Upper lobe of left lung (tissue), 6 donors: ENCODE measurements around the gene CD58. TPM values are rescaled to one million over a fixed set of nuclear protein-coding genes. Genes with fewer than 3 reads are reported as not detected.
A peak's percentile ranks its signal among the peaks of the same experiment; 100 is the strongest.

Experiments used
- ATAC-seq, 2 donors: fragments of 200-7000 bp; cut with Tn5 transposase; one replicate each; pipeline ENCODE4 v1.9.1; 2022; ENCODE audit warnings: mild to moderate bottlenecking in 2 of 2, moderate library complexity in 2 of 2; ENCODE audit not compliant: low FRiP score in 2 of 2
- DNase-seq, 2 donors: peaks; one replicate each; pipeline ENCODE4 v3.0.0-alpha.2; 2019 to 2020
- H3K27ac ChIP-seq, 4 donors: fragments of 200-600 bp; sonication (generic); one replicate each; pipeline ENCODE4 v1.5.1; 2016 to 2019
- H3K27me3 ChIP-seq, 4 donors: fragments of 200-600 bp; sonication (generic); one replicate each; pipeline ENCODE4 v1.5.1; 2017 to 2019
- H3K36me3 ChIP-seq, 4 donors: fragments of 200-600 bp; sonication (generic); one replicate each; pipeline ENCODE4 v1.5.1; 2016 to 2019
- H3K4me1 ChIP-seq, 4 donors: fragments of 200-600 bp; sonication (generic); one replicate each; pipeline ENCODE4 v1.5.1; 2018 to 2019
- H3K4me3 ChIP-seq, 4 donors: fragments of 200-600 bp; sonication (generic); one replicate each; pipeline ENCODE4 v1.5.1; 2017 to 2019; ENCODE audit warnings: mild to moderate bottlenecking in 2 of 4, moderate library complexity in 1 of 4
- H3K9me3 ChIP-seq, 4 donors: fragments of 200-600 bp; sonication (generic); one replicate each; pipeline ENCODE4 v1.5.1; 2018 to 2019
- EP300 ChIP-seq, 4 donors: sonication (generic); formaldehyde crosslinking; IDR thresholded peaks; one replicate each; pipeline ENCODE4 v1.5.1; 2017; ENCODE audit warnings: antibody characterized with exemption in 4 of 4, control low read depth in 2 of 4
- POLR2A ChIP-seq, 4 donors: fragments of 450-650 bp; IDR thresholded peaks; one replicate each; pipeline ENCODE4 v1.5.1; 2016 to 2017; ENCODE audit warnings: antibody characterized with exemption in 4 of 4, mild to moderate bottlenecking in 2 of 4
- POLR2AphosphoS5 ChIP-seq, 2 donors: sonication (generic); formaldehyde crosslinking; IDR thresholded peaks; one replicate each; pipeline ENCODE4 v1.5.1; 2017; ENCODE audit warnings: antibody characterized with exemption in 2 of 2
- WGBS, 2 donors: methylation state at CpG; one replicate each; pipeline ENCODE4 v1.1.5; 2017 to 2018; 5-methylcytosine and 5-hydroxymethylcytosine counted together
- total RNA-seq, 6 donors: library from RNA; depleted of rRNA in 4 of 6; stranded (reverse); fragments of >200 nt in 4 of 6; gene quantifications; one replicate each; pipeline versions ENCODE4 v1.1.0 to v1.2.1, GENCODE V29; 2016 to 2021
- TF ChIP-seq, protein P1 (sequence below), 6 experiments: fragments of 450-650 bp in 4 of 6; fragments of 200-600 bp in 2 of 6; sonication (generic) in 2 of 6; IDR thresholded peaks; one replicate each; pipeline ENCODE4 v1.5.1; 2016 to 2019; ENCODE audit warnings: antibody characterized with exemption in 6 of 6
- donor health status: DM: no; HTN: no; CAD: no; lungs with moderate emphysema.
- donor health status: DM: no; HTN: yes; CAD: no; lungs with severe emphysema.

CD58 gene
- total RNA-seq, 6 donors from 2014 or later: 17.8 to 52.0 (median 32.4) TPM

DNA sequence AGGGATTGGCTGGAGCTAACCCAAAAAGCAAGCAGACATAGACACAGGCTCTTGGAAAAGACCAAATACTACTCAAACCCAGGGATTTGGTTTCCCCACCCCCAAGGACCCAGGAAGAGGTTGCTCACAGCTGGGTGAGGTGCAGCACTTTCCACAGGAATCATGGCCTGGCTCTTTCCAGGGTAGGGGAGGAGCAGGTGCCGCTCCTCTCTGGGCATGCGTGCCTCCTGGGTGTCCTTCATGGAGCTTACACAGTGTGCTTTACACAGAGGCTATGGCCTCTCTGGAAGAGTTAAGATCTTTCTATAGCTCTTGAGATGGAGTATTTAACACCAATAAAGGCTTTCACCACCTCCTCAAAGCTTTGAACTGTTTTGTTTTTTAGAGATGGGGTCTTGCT is 88.3 kb downstream of the CD58 start:
- Histone ChIP-seq H3K36me3 (no peaks in the 10 kb centered on the region), H3K27me3 (no peaks in the 10 kb centered on the region), H3K4me1 (peaks cover 9 to 20% (median 16%) of the 10 kb centered on the region in 4 donors), H3K4me3 (no peak overlapping the region), H3K27ac (peak overlapping the region in 1 of 4 donors; percentile 26), H3K9me3 (no peaks in the 10 kb centered on the region)
- no peak for DNase-seq
- ATAC-seq: peak in 1 of 2 donors; percentile 6
- TF ChIP-seq, protein P1, sequence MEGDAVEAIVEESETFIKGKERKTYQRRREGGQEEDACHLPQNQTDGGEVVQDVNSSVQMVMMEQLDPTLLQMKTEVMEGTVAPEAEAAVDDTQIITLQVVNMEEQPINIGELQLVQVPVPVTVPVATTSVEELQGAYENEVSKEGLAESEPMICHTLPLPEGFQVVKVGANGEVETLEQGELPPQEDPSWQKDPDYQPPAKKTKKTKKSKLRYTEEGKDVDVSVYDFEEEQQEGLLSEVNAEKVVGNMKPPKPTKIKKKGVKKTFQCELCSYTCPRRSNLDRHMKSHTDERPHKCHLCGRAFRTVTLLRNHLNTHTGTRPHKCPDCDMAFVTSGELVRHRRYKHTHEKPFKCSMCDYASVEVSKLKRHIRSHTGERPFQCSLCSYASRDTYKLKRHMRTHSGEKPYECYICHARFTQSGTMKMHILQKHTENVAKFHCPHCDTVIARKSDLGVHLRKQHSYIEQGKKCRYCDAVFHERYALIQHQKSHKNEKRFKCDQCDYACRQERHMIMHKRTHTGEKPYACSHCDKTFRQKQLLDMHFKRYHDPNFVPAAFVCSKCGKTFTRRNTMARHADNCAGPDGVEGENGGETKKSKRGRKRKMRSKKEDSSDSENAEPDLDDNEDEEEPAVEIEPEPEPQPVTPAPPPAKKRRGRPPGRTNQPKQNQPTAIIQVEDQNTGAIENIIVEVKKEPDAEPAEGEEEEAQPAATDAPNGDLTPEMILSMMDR (IDR thresholded peaks at IDR 0.05): no peak
- TF ChIP-seq EP300 (IDR thresholded peaks at IDR 0.05) (no peak), POLR2A (IDR thresholded peaks at IDR 0.05) (no peak), POLR2AphosphoS5 (IDR thresholded peaks at IDR 0.05) (no peak)
- 88% methylated on average over 2 of the region's 2 CpGs; no CpG with 5 or more reads in 1 of the 2 donors for WGBS, 2 donors

DNA sequence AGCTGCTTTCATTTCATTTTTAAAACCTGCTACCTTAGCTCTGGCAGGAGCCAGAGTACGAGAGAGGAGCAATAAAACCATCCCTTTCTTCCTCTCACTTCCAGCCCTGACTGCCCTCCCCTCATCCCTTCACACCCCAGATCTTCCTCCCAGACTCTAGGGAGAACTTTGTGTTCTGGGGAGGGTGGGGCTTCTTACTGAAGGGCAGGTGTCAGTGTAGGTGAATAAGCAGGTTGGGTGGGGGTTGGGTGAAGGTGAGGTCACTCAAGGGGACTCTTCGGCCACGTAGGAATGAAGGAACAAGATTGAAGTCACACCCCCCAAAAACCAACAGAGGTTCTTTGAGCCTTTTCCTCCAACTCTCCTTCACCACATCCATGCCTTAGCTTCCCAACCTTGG is 88.9 kb downstream of the CD58 start:
- Histone ChIP-seq H3K36me3 (no peaks in the 10 kb centered on the region), H3K4me1 (peaks cover 9 to 20% (median 16%) of the 10 kb centered on the region in 4 donors), H3K4me3 (no peak overlapping the region), H3K27me3 (no peaks in the 10 kb centered on the region), H3K27ac (no peak overlapping the region), H3K9me3 (no peaks in the 10 kb centered on the region)
- TF ChIP-seq EP300 (IDR thresholded peaks at IDR 0.05) (no peak), POLR2A (IDR thresholded peaks at IDR 0.05) (no peak), POLR2AphosphoS5 (IDR thresholded peaks at IDR 0.05) (no peak)
- TF ChIP-seq, protein P1 (IDR thresholded peaks at IDR 0.05): no peak
- DNase-seq: peak in 1 of 2 donors; percentile 56
- WGBS, 2 donors: 79 to 88% methylated on average over 3 of the region's 3 CpGs
- no peak for ATAC-seq

DNA sequence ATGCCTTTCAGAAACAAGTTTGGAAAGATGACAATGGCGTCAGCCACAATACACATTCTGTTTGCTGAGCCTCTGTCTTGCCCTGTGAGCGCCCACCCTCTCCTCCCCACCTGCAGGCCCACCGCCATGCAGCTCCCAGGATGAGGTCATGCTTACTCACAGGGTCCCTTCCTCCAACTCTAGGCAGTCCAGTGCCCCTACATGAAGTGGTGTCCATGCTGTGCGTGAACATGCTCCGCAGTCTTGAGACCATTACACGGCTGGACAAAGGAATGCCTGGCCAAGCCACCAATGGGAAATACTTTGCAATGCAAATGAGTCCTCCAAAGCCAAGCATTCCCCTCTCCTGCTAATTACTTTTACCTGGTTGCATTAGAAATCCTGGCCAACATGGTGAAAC is 92.2 kb downstream of the CD58 start:
- Histone ChIP-seq H3K27ac (no peak overlapping the region), H3K4me3 (no peak overlapping the region)

DNA sequence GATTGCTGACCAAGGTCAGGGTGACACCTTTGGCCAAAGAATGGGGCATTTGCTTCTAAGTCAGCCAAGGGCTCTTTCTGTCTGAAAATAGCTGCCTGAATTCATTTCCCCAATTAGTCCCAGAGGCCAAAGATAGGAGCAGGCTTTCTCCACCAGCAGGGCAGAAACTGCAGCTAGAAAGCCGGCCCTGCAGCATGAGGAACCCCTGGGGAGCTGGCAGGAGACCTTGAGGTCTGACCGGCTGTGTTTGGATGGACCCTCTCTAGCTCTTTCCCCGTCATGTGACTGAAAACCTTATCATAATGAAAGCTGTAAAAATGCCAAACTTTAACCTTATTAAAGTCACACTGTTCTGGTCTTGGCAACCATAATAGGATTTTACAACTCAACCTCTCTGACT is 93.4 kb downstream of the CD58 start:
- DNase-seq (no peak), ATAC-seq (no peak)
- no peaks in the 10 kb centered on the region for H3K4me1 ChIP-seq
- TF ChIP-seq POLR2A (IDR thresholded peaks at IDR 0.05): no peak
- no peak for TF ChIP-seq POLR2AphosphoS5 (IDR thresholded peaks at IDR 0.05)
- no peak for TF ChIP-seq EP300 (IDR thresholded peaks at IDR 0.05)
- H3K4me3 ChIP-seq: no peak overlapping the region
- no peaks in the 10 kb centered on the region for H3K27me3 ChIP-seq
- no peaks in the 10 kb centered on the region for H3K36me3 ChIP-seq
- WGBS, 2 donors: 87 to 90% methylated on average over 3 of the region's 3 CpGs
- H3K27ac ChIP-seq: no peak overlapping the region
- no peaks in the 10 kb centered on the region for H3K9me3 ChIP-seq

More for the DNA sequence above, 92.2 kb downstream of the CD58 start:
- ATAC-seq (no peak), DNase-seq (no peak)
- TF ChIP-seq, protein P1 (IDR thresholded peaks at IDR 0.05): no peak
- no peak for TF ChIP-seq EP300 (IDR thresholded peaks at IDR 0.05)
- TF ChIP-seq POLR2A (IDR thresholded peaks at IDR 0.05): no peak
- no peak for TF ChIP-seq POLR2AphosphoS5 (IDR thresholded peaks at IDR 0.05)
- no peaks in the 10 kb centered on the region for H3K36me3 ChIP-seq
- no peaks in the 10 kb centered on the region for H3K27me3 ChIP-seq
- no peaks in the 10 kb centered on the region for H3K9me3 ChIP-seq
- WGBS, 2 donors: 85 to 96% methylated on average over 6 of the region's 6 CpGs
- peaks cover 0 to 4% (median 3%) of the 10 kb centered on the region in 4 donors for H3K4me1 ChIP-seq

DNA sequence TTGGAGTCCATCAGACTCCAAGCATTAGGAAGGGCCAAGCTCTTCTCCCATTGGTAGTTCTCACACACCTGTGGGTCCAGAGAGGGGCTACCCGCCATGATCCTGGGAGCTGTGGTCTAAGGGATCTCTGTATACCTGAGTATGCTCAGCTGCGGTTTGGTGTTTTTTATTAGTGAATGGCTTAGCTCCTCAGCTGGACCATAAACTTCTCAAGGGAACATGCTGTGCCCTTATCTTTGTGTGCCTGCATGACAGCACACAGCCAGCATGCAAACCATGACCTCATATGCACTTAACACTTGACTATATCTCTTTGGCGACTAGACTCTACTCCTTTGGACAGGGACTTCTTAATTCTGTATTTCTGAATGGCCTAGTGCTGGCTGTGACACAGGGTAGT is 94.5 kb downstream of the CD58 start:
- Histone ChIP-seq H3K27me3 (no peaks in the 10 kb centered on the region), H3K4me1 (no peaks in the 10 kb centered on the region), H3K4me3 (no peak overlapping the region), H3K9me3 (no peaks in the 10 kb centered on the region), H3K36me3 (no peaks in the 10 kb centered on the region), H3K27ac (no peak overlapping the region)
- ATAC-seq (no peak), DNase-seq (no peak)
- TF ChIP-seq EP300 (IDR thresholded peaks at IDR 0.05) (no peak), POLR2A (IDR thresholded peaks at IDR 0.05) (no peak), POLR2AphosphoS5 (IDR thresholded peaks at IDR 0.05) (no peak)
- TF ChIP-seq, protein P1 (IDR thresholded peaks at IDR 0.05): no peak
- WGBS, 2 donors: 84 to 95% methylated on average over 3 of the region's 3 CpGs
